Right lobe of liver (tissue), 4 donors: ENCODE data around the gene GRK7.

ENCODE experiments used
- CTCF ChIP-seq, 4 donors: fragments of 200-600 bp in 3 of 4; fragments of 450-650 bp in 1 of 4; IDR thresholded peaks; one replicate each; pipeline versions ENCODE4 v1.5.1 to v1.8.0; 2016 to 2022; ENCODE audit warnings: antibody characterized with exemption in 4 of 4, mild to moderate bottlenecking in 2 of 4
- POLR2A ChIP-seq: fragments of 450-650 bp; IDR thresholded peaks from one replicate; pipeline ENCODE4 v1.6.1; 2017; ENCODE audit warnings: antibody characterized with exemption, mild to moderate bottlenecking
- donor health status: DM: no; HTN: no; CAD: no.
- donor health status: DM: no; HTN: no; CAD: no.
- donor health status: DM: no; HTN: yes; CAD: no.

- no peak for TF ChIP-seq CTCF (IDR thresholded peaks at IDR 0.05)
- no peak for TF ChIP-seq POLR2A
Observed at GRCh38 chr3:141743305-141743704, 19.9 kb upstream of the GRK7 start.
